Stimulated activated naive CD8-positive, alpha-beta T cell treated with anti-CD3 and anti-CD28 coated beads, Interleukin-15, Interleukin-2, amounts not matched to agents 100 ng/mL and 50 ng/mL, for 24 hours (primary cell): Measurements from ENCODE around the gene UTS2R.
"Not testable (repeated sequence)": the region's sequence is repeated elsewhere in the genome, so short reads cannot be mapped to it uniquely, and the experiment has no call there.

Experiments
- H3K27ac Mint-ChIP-seq: one replicate; pipeline ENCODE4 v1.8.0; 2021; ENCODE audit warnings: mild to moderate bottlenecking, mixed read lengths
- H3K27me3 Mint-ChIP-seq: one replicate; pipeline ENCODE4 v1.8.0; 2021; ENCODE audit warnings: mixed read lengths
- H3K36me3 Mint-ChIP-seq: one replicate; pipeline ENCODE4 v1.8.0; 2021; ENCODE audit warnings: low read depth, mixed read lengths
- H3K4me1 Mint-ChIP-seq: one replicate; pipeline ENCODE4 v1.8.0; 2021; ENCODE audit warnings: low read depth, mixed read lengths
- H3K4me3 Mint-ChIP-seq: one replicate; pipeline ENCODE4 v1.8.0; 2021; ENCODE audit warnings: mild to moderate bottlenecking, mixed read lengths
- H3K9me3 Mint-ChIP-seq: one replicate; pipeline ENCODE4 v1.8.0; 2021; ENCODE audit warnings: mixed read lengths

The UTS2R gene

DNA sequence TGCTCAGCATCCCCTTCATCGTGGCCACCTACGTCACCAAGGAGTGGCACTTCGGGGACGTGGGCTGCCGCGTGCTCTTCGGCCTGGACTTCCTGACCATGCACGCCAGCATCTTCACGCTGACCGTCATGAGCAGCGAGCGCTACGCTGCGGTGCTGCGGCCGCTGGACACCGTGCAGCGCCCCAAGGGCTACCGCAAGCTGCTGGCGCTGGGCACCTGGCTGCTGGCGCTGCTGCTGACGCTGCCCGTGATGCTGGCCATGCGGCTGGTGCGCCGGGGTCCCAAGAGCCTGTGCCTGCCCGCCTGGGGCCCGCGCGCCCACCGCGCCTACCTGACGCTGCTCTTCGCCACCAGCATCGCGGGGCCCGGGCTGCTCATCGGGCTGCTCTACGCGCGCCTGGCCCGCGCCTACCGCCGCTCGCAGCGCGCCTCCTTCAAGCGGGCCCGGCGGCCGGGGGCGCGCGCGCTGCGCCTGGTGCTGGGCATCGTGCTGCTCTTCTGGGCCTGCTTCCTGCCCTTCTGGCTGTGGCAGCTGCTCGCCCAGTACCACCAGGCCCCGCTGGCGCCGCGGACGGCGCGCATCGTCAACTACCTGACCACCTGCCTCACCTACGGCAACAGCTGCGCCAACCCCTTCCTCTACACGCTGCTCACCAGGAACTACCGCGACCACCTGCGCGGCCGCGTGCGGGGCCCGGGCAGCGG, 3.2 kb downstream of the UTS2R start:
- Mint-ChIP-seq H3K4me1 (peaks cover 21% of the 10 kb centered on the region), H3K27ac (no peak overlapping the region), H3K36me3 (no peaks in the 10 kb centered on the region), H3K27me3 (peaks cover 50% of the 10 kb centered on the region), H3K9me3 (no peaks in the 10 kb centered on the region), H3K4me3 (no peak overlapping the region)

GRCh38 chr17:82375359-82376041, 3.9 kb downstream of the UTS2R start:
- peaks cover 50% of the 10 kb centered on the region for H3K27me3 Mint-ChIP-seq

GRCh38 chr17:82376042-82376730, 4.6 kb downstream of the UTS2R start:
- H3K36me3 Mint-ChIP-seq = no peaks in the 10 kb centered on the region
- H3K27ac Mint-ChIP-seq = no peak overlapping the region
- H3K27me3 Mint-ChIP-seq = peaks cover 49% of the 10 kb centered on the region
- H3K4me1 Mint-ChIP-seq = peaks cover 16% of the 10 kb centered on the region
- H3K4me3 Mint-ChIP-seq = no peak overlapping the region
- H3K9me3 Mint-ChIP-seq = no peaks in the 10 kb centered on the region

More at GRCh38 chr17:82375359-82376041, 3.9 kb downstream of the UTS2R start:
- H3K4me3 Mint-ChIP-seq = no peak overlapping the region
- H3K4me1 Mint-ChIP-seq = peaks cover 21% of the 10 kb centered on the region
- no peak overlapping the region for H3K27ac Mint-ChIP-seq
- H3K36me3 Mint-ChIP-seq = no peaks in the 10 kb centered on the region
- H3K9me3 Mint-ChIP-seq = no peaks in the 10 kb centered on the region

DNA sequence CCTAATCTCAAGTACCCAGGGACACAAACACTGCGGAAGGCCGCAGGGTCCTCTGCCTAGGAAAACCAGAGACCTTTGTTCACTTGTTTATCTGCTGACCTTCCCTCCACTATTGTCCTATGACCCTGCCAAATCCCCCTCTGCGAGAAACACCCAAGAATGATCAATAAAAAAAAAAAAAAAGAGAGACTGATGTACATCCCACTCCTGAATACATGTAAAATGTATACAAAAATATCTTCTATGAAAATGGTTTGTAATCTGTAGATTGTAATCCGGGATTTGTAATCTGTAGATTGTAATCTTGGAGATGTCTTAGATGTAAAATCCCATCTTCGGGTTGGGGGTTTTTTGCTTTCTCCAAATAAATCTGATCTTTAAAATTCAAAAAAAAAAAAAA, 5.7 kb downstream of the UTS2R start:
- not testable (repeated sequence) for H3K9me3 Mint-ChIP-seq, H3K4me3 Mint-ChIP-seq, H3K27ac Mint-ChIP-seq, H3K36me3 Mint-ChIP-seq
- Mint-ChIP-seq H3K4me1 (peaks cover 17% of the 10 kb centered on the region), H3K27me3 (peaks cover 53% of the 10 kb centered on the region)

- Mint-ChIP-seq H3K27me3 (peaks cover 45% of the 10 kb centered on the region), H3K4me3 (no peak overlapping the region), H3K27ac (no peak overlapping the region), H3K36me3 (no peaks in the 10 kb centered on the region), H3K9me3 (no peaks in the 10 kb centered on the region), H3K4me1 (peaks cover 9% of the 10 kb centered on the region)
Observed at GRCh38 chr17:82377924-82378740, 6.6 kb downstream of the UTS2R start.

GRCh38 chr17:82378741-82379021, 7.1 kb downstream of the UTS2R start:
- H3K27me3 Mint-ChIP-seq = peaks cover 39% of the 10 kb centered on the region
- no peaks in the 10 kb centered on the region for H3K9me3 Mint-ChIP-seq
- no peak overlapping the region for H3K4me3 Mint-ChIP-seq
- H3K27ac Mint-ChIP-seq = no peak overlapping the region
- no peaks in the 10 kb centered on the region for H3K36me3 Mint-ChIP-seq
- peaks cover 5% of the 10 kb centered on the region for H3K4me1 Mint-ChIP-seq

GRCh38 chr17:82380860-82381702, 9.5 kb downstream of the UTS2R start:
- Mint-ChIP-seq H3K4me1 (peaks cover 5% of the 10 kb centered on the region), H3K9me3 (no peaks in the 10 kb centered on the region), H3K27ac (no peak overlapping the region), H3K4me3 (no peak overlapping the region), H3K36me3 (no peaks in the 10 kb centered on the region), H3K27me3 (peaks cover 33% of the 10 kb centered on the region)

- H3K4me3 Mint-ChIP-seq, H3K9me3 Mint-ChIP-seq, H3K27ac Mint-ChIP-seq, H3K4me1 Mint-ChIP-seq, H3K36me3 Mint-ChIP-seq: not testable (repeated sequence)
- peaks cover 29% of the 10 kb centered on the region for H3K27me3 Mint-ChIP-seq
Observed at GRCh38 chr17:82381703-82382009, 10.1 kb downstream of the UTS2R start.

DNA sequence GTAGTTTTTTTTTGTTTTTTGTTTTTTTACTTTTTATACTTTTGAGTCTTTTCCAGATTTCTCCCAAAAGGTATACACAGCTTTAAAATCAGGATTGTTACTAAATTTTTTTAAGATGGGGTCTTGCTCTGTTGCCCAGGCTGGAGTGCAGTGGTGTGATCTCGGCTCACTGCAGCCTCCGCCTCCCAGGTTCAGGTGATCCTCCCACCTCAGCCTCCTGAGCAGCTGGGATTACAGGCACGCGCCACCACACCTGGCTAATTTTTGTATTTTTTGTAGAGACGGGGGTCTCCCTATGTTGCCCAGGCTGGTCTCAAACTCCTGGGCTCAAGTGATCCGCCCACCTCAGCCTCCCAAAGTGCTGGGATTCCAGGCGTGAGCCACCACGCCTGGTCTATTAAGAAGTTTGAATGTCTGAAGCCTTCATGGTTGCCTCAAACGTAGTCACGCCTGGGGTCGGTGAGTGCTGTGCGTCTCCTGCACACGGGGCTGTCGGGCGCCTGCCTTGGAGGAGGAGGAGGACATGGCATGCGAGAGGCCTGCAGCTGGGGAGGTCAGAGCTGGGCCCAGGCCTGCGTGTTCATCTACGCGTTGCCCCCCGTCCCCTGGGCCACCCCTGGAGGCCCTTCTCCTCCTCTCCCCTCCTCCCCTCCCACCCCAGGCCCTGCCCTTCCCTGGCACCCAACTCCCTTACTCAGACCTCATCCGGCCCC, 10.8 kb downstream of the UTS2R start:
- H3K27ac Mint-ChIP-seq, H3K36me3 Mint-ChIP-seq, H3K4me3 Mint-ChIP-seq, H3K4me1 Mint-ChIP-seq, H3K9me3 Mint-ChIP-seq: not testable (repeated sequence)
- H3K27me3 Mint-ChIP-seq = peaks cover 26% of the 10 kb centered on the region

DNA sequence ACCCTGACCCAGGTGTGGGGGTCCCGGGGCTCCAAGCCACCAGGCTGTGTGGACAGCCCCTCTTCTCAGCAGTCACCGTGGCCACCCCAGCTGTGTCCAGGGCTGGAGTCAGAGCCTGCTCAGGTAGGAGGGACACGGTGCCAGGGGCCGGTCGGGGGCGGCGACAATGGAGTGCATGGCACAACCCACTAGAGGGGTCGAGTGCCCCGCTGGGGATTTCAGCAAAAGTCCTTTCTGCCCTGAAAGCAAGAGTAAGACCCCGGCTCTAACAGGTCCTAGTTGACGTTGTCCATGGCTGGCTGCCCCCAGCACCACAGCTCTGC, 11.3 kb downstream of the UTS2R start:
- Mint-ChIP-seq H3K9me3 (no peaks in the 10 kb centered on the region), H3K36me3 (no peaks in the 10 kb centered on the region), H3K4me3 (no peak overlapping the region), H3K4me1 (peaks cover 5% of the 10 kb centered on the region), H3K27me3 (peaks cover 22% of the 10 kb centered on the region), H3K27ac (no peak overlapping the region)

GRCh38 chr17:82383411-82383810, 11.8 kb downstream of the UTS2R start:
- Mint-ChIP-seq H3K4me3 (no peak overlapping the region), H3K27ac (no peak overlapping the region), H3K4me1 (peaks cover 5% of the 10 kb centered on the region), H3K36me3 (no peaks in the 10 kb centered on the region), H3K9me3 (no peaks in the 10 kb centered on the region), H3K27me3 (peaks cover 22% of the 10 kb centered on the region)

DNA sequence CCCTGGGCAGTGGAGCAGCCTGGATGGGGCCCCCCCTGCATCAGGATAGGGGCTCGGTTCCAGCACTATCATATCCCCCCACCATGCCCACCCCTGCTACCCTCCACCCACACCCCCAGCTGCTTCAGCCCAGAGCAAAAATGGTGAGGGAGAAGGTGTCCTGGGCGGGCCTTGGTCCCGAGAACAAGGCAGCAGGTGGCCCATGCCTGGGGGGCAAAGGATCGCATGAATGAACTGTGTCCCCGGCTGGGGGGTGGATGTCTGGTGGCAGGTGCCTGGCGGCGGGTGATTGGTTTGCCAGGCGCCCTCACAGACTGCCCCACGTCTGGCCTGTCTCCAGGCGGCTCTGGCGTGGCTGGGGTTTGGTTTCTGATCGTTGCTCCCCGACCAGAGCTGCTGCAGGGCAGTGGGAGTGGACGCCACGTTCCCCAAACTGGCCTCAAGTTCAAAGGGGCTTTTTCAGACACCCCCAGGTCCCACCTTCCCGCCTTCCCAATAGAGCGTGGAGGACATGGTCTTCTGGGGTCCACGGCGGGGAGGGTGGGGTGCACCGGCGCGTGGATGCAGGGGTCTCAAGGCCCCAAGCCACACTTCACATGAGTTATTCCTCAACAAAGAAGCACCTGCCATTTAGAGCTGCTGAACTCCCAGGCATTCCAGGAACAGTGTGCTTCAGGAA, 12.6 kb downstream of the UTS2R start:
- Mint-ChIP-seq H3K27ac (no peak overlapping the region), H3K4me3 (no peak overlapping the region), H3K27me3 (peaks cover 18% of the 10 kb centered on the region), H3K9me3 (no peaks in the 10 kb centered on the region), H3K36me3 (no peaks in the 10 kb centered on the region), H3K4me1 (peaks cover 5% of the 10 kb centered on the region)

DNA sequence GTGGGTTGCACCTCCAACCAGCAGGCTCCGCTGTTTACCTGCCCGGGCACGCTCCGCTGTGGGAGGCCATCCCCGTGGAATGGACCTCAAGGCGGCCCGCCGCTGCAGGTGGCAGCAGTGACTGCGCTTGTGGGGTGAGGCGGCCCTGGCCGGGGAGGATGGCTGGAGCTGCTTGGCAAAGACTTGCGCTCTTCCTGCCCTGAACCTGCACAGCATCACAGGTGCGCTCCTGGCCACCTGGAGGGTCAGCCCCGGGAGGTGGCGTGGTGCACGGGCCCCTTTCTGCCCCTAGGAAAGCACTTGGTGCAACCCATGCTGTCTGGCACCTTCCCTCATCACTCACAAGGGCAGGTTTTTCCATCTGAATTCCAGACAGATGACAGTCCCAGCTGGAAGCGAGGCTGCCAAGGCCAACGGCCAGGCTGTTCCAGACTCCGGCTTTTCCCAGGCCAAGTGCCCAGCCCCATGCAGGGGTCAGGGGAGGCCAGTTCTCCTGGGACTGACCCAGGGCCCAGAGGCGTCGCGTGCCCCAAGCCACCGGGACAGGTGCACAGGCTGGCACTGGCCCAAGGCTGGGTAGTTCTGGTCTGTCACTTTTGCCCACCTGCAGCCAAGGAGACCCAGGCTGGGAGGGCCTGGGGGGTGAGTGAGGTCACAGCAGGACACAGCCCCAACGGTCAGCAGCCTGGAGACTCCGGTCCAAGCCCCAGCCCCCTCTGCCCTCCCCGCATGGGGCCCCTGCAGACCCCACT, 13.3 kb downstream of the UTS2R start:
- H3K27ac Mint-ChIP-seq = no peak overlapping the region
- H3K9me3 Mint-ChIP-seq = no peaks in the 10 kb centered on the region
- no peak overlapping the region for H3K4me3 Mint-ChIP-seq
- H3K27me3 Mint-ChIP-seq = peaks cover 15% of the 10 kb centered on the region
- peaks cover 5% of the 10 kb centered on the region for H3K4me1 Mint-ChIP-seq
- H3K36me3 Mint-ChIP-seq = no peaks in the 10 kb centered on the region
